A549 (cell line): ENCODE data around the gene MAML2.

Experiments
- CBX8 ChIP-seq: fragments of 200-600 bp; sonication (generic); IDR thresholded peaks from 2 replicates; pipeline ENCODE4 v1.6.1; 2016
- CTCF ChIP-seq: fragments of >200 bp; sonication (Bioruptor Twin); formaldehyde crosslinking; IDR thresholded peaks from 3 replicates; pipeline ENCODE4 v1.5.1; 2016
- REST ChIP-seq: fragments of 200-600 bp; sonication (generic); IDR thresholded peaks from 2 replicates; pipeline ENCODE4 v1.6.1; 2016; ENCODE audit warnings: antibody characterized with exemption, mild to moderate bottlenecking, moderate library complexity

- TF ChIP-seq CTCF (no peak), REST (no peak), CBX8 (no peak)
Measured at GRCh38 chr11:96264364-96264763, 78.6 kb downstream of the MAML2 start.
